Ovary (tissue), 9 donors: ENCODE measurements around the gene MAMLD1. TPM values are rescaled to one million over a fixed set of nuclear protein-coding genes. Genes with fewer than 3 reads are reported as not detected.

Experiments
- DNase-seq, 5 donors: peaks; one replicate each; pipeline ENCODE4 v3.0.0-alpha.2; 2019 to 2020
- H3K27ac ChIP-seq, 2 donors: fragments of 200-600 bp; one replicate each; pipeline versions ENCODE4 v1.5.1 to v1.8.0; 2019 to 2022
- H3K27me3 ChIP-seq: fragments of 200-600 bp; one replicate; pipeline ENCODE4 v1.8.0; 2022
- H3K36me3 ChIP-seq: fragments of 200-600 bp; sonication (generic); one replicate; pipeline ENCODE4 v1.5.1; 2019
- H3K4me1 ChIP-seq: one replicate; pipeline ENCODE4 v1.8.1; 2013; ENCODE audit warnings: mild to moderate bottlenecking, moderate library complexity; ENCODE audit not compliant: insufficient read depth
- H3K4me3 ChIP-seq: fragments of 200-600 bp; sonication (generic); one replicate; pipeline ENCODE4 v1.5.1; 2017
- H3K9me3 ChIP-seq, 2 donors: fragments of 200-600 bp in 1 of 2; sonication (generic) in 1 of 2; one replicate each; pipeline versions ENCODE4 v1.5.1 to v1.8.1; 2013 to 2019; ENCODE audit warnings: mild to moderate bottlenecking in 1 of 2, moderate library complexity in 1 of 2
- CTCF ChIP-seq, 3 donors: fragments of 450-650 bp in 2 of 3; fragments of 200-600 bp in 1 of 3; IDR thresholded peaks; one replicate each; pipeline versions ENCODE4 v1.5.1 to v1.8.0; 2016 to 2022; ENCODE audit warnings: antibody characterized with exemption in 3 of 3, mild to moderate bottlenecking in 1 of 3
- EP300 ChIP-seq: sonication (generic); formaldehyde crosslinking; IDR thresholded peaks from one replicate; pipeline ENCODE4 v1.6.1; 2017; ENCODE audit warnings: antibody characterized with exemption
- POLR2A ChIP-seq: fragments of 450-650 bp; IDR thresholded peaks from one replicate; pipeline ENCODE4 v1.6.1; 2017; ENCODE audit warnings: antibody characterized with exemption, mild to moderate bottlenecking, moderate library complexity
- WGBS, 3 donors: extraction: QIAGEN DNeasy Blood & Tissue Kit in 1 of 3; methylation state at CpG; one replicate each; pipeline versions ENCODE4 v1.1.5 to v1.1.7; 2013 to 2017; 5-methylcytosine and 5-hydroxymethylcytosine counted together
- intact Hi-C, 4 donors: fragments of 100-400 bp; cut with DNase I; formaldehyde crosslinking; loops; one replicate each; pipeline versions ENCODE4 v1.11.0 to v1.15.1; 2022 to 2023
- polyA plus RNA-seq, 2 donors: library from polyadenylated mRNA; stranded (reverse); fragments of 200-250 nt in 1 of 2; fragments of 350-450 nt in 1 of 2; fragmentation: Illumina TruSeq in 1 of 2; extraction: RNeasy Lipid Tissue Mini Kit (QIAGEN cat#74804) in 1 of 2; gene quantifications; one replicate each; pipeline ENCODE4 v1.2.3, GENCODE V29; 2013 to 2014
- total RNA-seq, 7 donors: library from RNA; depleted of rRNA in 2 of 7; stranded (reverse); fragments of >200 nt in 2 of 7; fragmentation: NEBNext Ultra II Directional in 3 of 7; extraction: Animal tissue kit (Norgen Biotek cat#: 25700) in 3 of 7; gene quantifications; one replicate each; pipeline versions ENCODE4 v1.1.0 to v1.2.4, GENCODE V29; 2016 to 2023
- donor health status: DM: no; HTN: no; CAD: no; lungs with moderate emphysema.
- donor health status: DM: no; HTN: no; CAD: no.
- donor health status: Bipolar disorder and iron deficiency.
- donor health status: DM: yes; HTN: yes; CAD: no.
- donor health status: DM: no; HTN: no; CAD: no.
- donor health status: DM: yes; HTN: yes; CAD: no.

MAMLD1 gene
- total and polyA plus RNA-seq, 9 donors = 7.1 to 37.9 (median 20.7) TPM

DNA sequence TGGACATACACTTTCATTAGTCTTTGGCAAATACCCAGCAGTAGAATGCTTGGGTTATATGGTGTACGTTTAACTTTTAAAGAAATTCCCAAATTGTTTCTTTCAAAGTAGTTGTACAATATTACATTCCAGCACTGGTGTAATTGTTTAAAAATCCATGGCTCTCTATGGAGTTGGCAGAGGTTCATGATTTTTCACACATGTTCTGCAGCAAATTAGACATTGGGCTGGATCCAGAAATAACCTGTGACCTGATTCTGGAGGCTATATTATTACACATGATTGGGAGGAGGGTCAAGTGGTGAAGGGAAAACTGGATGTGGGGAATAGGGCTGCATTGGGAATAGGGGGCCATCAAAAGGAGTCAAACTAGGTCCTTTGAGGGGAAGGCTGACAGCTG is 41.9 kb downstream of the MAMLD1 start:
- H3K9me3 ChIP-seq = no peaks in the 10 kb centered on the region
- H3K4me1 ChIP-seq = peaks cover 8% of the 10 kb centered on the region
- TF ChIP-seq EP300 = no peak
- TF ChIP-seq CTCF (IDR thresholded peaks at IDR 0.05) = no peak
- no peak for TF ChIP-seq POLR2A
- intact Hi-C loops = no loop called here
- no peaks in the 10 kb centered on the region for H3K27me3 ChIP-seq
- H3K36me3 ChIP-seq = no peaks in the 10 kb centered on the region
- H3K27ac ChIP-seq = no peak overlapping the region
- H3K4me3 ChIP-seq = no peak overlapping the region
- 23 to 37% (median 28%) methylated on average over 1 of the region's 1 CpG for WGBS, 3 donors
- DNase-seq = no peak

- H3K4me1 ChIP-seq = peaks cover 8% of the 10 kb centered on the region
- no peak for DNase-seq
- no peaks in the 10 kb centered on the region for H3K27me3 ChIP-seq
- intact Hi-C loops = no loop called here
- H3K9me3 ChIP-seq = no peaks in the 10 kb centered on the region
- H3K27ac ChIP-seq = no peak overlapping the region
- 46 to 53% (median 47%) methylated on average over 4 of the region's 4 CpGs for WGBS, 3 donors
- H3K36me3 ChIP-seq = no peaks in the 10 kb centered on the region
- no peak for TF ChIP-seq POLR2A
- TF ChIP-seq EP300 = no peak
- no peak for TF ChIP-seq CTCF (IDR thresholded peaks at IDR 0.05)
- H3K4me3 ChIP-seq = no peak overlapping the region
These were observed 42.5 kb downstream of the MAMLD1 start for GRCh38 chrX:150405576-150405975.

DNA sequence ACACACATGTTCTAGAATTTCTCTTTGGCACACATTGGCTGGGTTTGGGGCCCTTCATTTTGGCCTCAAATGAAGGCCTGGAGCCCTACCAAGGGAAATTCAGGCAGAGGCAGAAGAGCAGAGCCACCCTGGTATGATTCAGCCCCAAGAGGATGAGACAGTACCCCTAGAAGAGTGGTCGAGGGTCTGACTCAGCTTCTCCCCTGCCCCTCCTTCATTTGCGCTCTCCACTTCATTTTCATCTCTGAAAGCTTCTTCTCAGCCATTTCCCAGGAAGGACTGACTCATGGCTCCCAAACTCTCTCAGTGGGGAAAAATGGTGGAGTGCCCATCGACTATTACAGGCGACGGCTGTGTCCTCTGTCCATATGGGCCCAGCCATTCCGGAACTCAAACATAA is 43.5 kb downstream of the MAMLD1 start:
- Histone ChIP-seq H3K9me3 (no peaks in the 10 kb centered on the region), H3K36me3 (no peaks in the 10 kb centered on the region), H3K27ac (no peak overlapping the region), H3K4me3 (no peak overlapping the region), H3K27me3 (no peaks in the 10 kb centered on the region), H3K4me1 (peaks cover 11% of the 10 kb centered on the region)
- DNase-seq = no peak
- TF ChIP-seq CTCF (IDR thresholded peaks at IDR 0.05) = no peak
- TF ChIP-seq POLR2A = no peak
- intact Hi-C loops = no loop called here
- WGBS, 3 donors = 82 to 84% (median 83%) methylated on average over 6 of the region's 6 CpGs

- no peak for DNase-seq
- 51 to 61% (median 57%) methylated on average over 5 of the region's 5 CpGs for WGBS, 3 donors
- H3K27ac ChIP-seq = no peak overlapping the region
- no peak overlapping the region for H3K4me3 ChIP-seq
- H3K9me3 ChIP-seq = no peaks in the 10 kb centered on the region
- intact Hi-C loops = no loop called here
- no peaks in the 10 kb centered on the region for H3K27me3 ChIP-seq
- peaks cover 13% of the 10 kb centered on the region for H3K4me1 ChIP-seq
- H3K36me3 ChIP-seq = no peaks in the 10 kb centered on the region
- no peak for TF ChIP-seq POLR2A
- TF ChIP-seq EP300 = no peak
- no peak for TF ChIP-seq CTCF (IDR thresholded peaks at IDR 0.05)
These were observed 44.9 kb downstream of the MAMLD1 start for GRCh38 chrX:150408007-150408406.

GRCh38 chrX:150408561-150408960 is 45.4 kb downstream of the MAMLD1 start:
- DNase-seq = peak; percentile 49 to 68 (median 54)
- Histone ChIP-seq H3K27ac (no peak overlapping the region), H3K4me3 (no peak overlapping the region), H3K27me3 (no peaks in the 10 kb centered on the region), H3K36me3 (no peaks in the 10 kb centered on the region), H3K9me3 (no peaks in the 10 kb centered on the region), H3K4me1 (peaks cover 13% of the 10 kb centered on the region)
- intact Hi-C loops = no loop called here
- 21 to 37% (median 31%) methylated on average over 2 of the region's 2 CpGs for WGBS, 3 donors
- TF ChIP-seq CTCF (IDR thresholded peaks at IDR 0.05) (no peak), EP300 (no peak), POLR2A (no peak)
